ENCODE measurements around the gene CALD1.

CALD1 gene

GRCh38 chr7:134988161-134988560 is 208.7 kb downstream of the CALD1 start:
- no peak for TF ChIP-seq CTCF (IDR thresholded peaks at IDR 0.05)

- TF ChIP-seq CTCF (IDR thresholded peaks at IDR 0.05): no peak
Observed at GRCh38 chr7:134991469-134992339, 212.3 kb downstream of the CALD1 start.

- no peak for TF ChIP-seq CTCF (IDR thresholded peaks at IDR 0.05)
Observed at GRCh38 chr7:134992626-134993179, 213.3 kb downstream of the CALD1 start.

- no peak for TF ChIP-seq CTCF (IDR thresholded peaks at IDR 0.05)
Observed at GRCh38 chr7:134993877-134994456, 214.5 kb downstream of the CALD1 start.

- TF ChIP-seq CTCF (IDR thresholded peaks at IDR 0.05): no peak
Observed at GRCh38 chr7:134995239-134996096, 216.0 kb downstream of the CALD1 start.

GRCh38 chr7:134996097-134996550 is 216.7 kb downstream of the CALD1 start:
- TF ChIP-seq CTCF (IDR thresholded peaks at IDR 0.05): no peak

GRCh38 chr7:134997214-134997885 is 217.9 kb downstream of the CALD1 start:
- no peak for TF ChIP-seq CTCF (IDR thresholded peaks at IDR 0.05)

Measured in LNCAP (cell line).